ENCODE measurements around the gene CTXN1.
"Not testable (repeated sequence)": the region's sequence is repeated elsewhere in the genome, so short reads cannot be mapped to it uniquely, and the experiment has no call there.

Gene CTXN1

DNA sequence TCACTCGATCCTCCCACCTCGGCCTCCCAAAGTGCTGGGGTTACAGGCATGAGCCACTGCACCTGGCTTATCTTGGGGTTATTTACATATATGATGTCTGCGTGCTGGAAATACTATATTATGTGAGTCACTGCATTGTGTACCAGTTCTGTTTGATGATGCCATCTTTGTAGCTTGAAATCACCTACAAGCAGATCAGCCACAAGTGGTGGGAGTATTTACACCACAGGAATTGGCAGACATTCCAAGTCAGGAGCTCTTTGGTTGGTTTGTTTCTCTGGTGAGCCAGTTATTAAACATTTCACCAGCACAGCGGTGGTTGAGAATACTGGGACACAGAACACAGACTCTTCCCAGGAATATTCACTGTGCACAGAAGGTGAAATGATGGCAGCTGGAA is 22.0 kb upstream of the CTXN1 start:
- no peak for DNase-seq (ENCODE audit: extremely low read depth in 1 of 2, low read depth in 1 of 2)

DNA sequence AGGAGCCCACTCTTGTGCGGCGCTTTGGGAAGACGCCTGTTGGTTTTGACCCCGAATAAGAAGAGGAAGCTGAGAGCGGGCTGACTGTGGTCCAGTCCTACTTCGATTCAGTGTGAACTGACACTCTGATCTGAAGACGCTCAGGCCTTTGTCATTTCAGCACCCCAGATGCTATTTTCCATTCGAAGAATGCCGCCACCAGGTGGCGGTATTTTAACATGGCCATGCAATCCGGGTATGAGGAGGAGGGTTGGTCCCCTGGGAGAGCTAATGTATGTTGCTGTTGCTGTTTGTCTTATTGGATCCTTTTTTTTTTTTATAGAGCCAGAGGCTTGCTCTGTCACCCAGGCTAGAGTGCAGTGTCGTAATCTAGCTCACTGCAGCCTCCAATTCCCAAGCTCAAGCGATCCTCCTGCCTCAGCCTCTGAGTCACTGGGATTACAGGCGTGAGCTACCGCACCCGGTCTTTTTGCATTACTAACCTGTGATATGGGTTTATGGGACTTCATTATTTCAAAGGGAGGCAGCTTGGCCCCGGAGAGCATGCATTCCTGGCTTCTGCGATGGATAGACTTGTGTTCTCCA is 18.3 kb upstream of the CTXN1 start:
- peak; percentile 40 to 74 for DNase-seq (ENCODE audit: extremely low read depth in 1 of 2, low read depth in 1 of 2)

DNA sequence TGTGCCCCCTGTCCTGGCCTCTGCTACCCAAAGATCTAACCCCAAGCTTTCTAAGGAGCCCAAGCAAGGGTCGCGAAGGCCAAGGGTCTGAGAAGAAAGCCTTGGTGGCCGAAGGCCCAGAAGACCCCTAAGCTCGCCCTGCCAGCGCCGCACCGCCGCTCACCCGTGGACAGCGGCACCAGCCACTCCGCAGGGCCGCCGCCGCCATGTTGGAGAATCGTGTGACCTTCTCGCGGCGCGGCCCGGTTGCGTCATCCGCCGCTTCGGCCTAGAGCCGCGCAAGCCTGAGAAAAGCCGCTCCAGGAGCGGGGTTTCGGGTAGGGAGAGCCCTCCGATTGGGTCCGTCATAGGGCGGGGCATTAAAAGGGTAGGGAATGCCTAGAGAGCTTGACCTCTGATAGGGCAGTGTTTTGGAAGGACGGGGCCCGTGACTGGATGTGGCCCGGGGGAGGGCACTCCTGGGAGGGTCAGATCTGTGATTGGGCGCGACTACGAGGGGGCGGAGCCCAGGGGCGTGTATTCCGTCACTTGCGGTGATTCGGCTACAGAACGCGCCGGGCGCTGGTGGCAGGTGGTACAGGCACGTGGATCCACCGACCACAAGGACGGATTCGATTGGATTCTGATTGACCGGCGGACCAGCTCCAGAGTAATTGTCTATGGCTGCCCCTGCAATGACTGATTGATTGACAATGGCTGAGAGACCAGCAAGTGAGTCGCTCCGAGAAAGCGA is 17.7 kb upstream of the CTXN1 start, which contains the start of gene TIMM44:
Gene TIMM44 (minus strand): TSS at position 223 of the 733 bp plus-strand sequence. CDS start 15 bp downstream, at position 208.
- DNase-seq (ENCODE audit: extremely low read depth in 1 of 2, low read depth in 1 of 2), result peak; percentile 95

DNA sequence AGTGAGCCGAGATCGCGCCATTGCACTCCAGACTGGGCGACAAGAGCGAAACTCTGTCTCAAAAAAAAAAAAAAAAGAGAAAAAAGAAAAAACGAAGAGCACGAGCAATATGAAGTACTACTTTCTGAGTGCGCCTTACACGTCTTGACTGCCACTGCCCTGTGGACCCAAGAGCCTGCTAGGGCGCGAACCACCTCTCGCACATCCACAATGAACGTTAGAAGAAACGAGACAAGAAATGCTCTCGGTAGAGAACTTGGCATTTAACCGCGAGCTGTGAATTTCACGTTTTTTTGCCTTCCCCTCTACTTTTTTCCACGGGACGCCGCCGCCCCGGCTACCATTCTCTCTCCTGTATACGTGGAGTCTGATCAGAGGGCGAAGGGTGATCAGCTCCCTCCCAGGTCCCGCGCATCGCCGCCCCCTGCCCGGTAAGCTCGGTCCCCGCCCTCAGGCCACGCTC is 17.1 kb upstream of the CTXN1 start:
- no peak for DNase-seq (ENCODE audit: extremely low read depth in 1 of 2, low read depth in 1 of 2)

DNA sequence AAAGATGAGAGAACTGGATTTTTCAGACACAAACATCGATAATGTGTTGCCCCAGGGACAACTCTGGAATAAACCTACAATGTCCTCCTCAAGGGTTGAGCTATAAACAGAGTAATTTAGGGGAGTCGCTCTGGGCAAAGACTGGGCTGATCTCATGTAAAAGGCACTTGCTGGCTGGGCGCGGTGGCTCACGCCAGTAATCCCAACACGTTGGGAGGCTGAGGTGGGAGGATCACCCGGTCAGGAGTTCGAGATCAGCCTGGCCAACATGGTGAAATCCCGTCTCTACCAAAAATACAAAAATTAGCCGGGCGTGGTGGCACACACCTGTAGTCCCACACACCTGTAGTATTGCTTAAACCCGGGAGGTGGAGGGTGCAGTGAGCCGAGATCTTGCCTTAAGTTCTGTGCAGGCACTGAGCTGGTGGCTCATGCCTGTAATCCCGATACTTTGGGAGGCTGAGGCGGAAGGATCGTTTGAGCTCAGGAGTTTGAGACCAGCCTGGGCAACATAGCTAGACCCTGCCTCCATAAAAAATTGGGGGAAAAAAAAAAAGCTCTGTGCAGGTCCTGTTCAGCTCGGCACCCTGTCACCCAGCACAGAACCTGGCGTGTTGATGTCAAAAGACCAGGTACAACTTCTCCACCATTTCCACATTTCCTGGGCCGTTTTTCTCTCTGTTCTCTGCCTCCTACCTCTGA is 16.1 kb upstream of the CTXN1 start:
- DNase-seq (ENCODE audit: extremely low read depth in 1 of 2, low read depth in 1 of 2), result no peak

DNA sequence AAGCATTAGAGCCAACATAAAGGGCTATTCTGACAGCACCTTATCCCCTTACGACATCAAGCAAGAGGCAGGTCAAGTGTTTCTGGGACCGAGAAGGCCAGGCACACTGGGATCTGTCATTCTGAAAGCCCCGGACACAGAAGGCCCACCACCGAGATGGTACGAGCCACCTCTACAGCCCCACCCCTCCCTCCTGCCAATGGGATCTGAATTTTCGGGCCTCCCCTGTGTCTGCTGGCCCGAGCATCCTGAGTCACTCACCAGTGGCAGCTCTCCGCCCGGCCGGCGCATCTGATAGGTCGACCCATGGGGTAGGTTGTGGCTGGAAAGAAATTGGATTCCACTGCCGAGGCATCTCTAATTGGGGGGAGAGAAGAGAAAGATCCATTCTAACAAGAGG is 14.9 kb upstream of the CTXN1 start:
- no peak for DNase-seq (ENCODE audit: extremely low read depth in 1 of 2, low read depth in 1 of 2)

DNA sequence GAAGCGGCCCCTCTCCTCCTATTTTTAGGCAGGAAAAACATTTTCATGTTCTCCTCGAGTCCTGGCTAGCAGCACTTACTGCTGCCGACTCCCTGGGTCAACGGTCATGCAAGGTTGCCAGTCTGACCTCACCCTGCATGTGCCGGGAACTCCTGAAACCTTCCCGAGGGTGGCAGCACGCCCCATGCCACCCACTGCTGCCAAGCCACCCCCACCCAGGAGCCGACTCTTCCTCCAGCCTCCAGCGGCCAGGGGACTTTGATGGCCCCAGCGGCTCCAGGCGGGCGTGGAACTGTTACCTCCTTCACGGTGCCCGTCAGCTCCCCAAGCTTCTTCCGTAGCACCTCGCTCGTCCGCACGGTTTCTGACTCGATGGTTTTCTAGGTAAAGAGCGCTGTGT is 8.8 kb upstream of the CTXN1 start:
- DNase-seq (ENCODE audit: extremely low read depth in 1 of 2, low read depth in 1 of 2), result no peak

DNA sequence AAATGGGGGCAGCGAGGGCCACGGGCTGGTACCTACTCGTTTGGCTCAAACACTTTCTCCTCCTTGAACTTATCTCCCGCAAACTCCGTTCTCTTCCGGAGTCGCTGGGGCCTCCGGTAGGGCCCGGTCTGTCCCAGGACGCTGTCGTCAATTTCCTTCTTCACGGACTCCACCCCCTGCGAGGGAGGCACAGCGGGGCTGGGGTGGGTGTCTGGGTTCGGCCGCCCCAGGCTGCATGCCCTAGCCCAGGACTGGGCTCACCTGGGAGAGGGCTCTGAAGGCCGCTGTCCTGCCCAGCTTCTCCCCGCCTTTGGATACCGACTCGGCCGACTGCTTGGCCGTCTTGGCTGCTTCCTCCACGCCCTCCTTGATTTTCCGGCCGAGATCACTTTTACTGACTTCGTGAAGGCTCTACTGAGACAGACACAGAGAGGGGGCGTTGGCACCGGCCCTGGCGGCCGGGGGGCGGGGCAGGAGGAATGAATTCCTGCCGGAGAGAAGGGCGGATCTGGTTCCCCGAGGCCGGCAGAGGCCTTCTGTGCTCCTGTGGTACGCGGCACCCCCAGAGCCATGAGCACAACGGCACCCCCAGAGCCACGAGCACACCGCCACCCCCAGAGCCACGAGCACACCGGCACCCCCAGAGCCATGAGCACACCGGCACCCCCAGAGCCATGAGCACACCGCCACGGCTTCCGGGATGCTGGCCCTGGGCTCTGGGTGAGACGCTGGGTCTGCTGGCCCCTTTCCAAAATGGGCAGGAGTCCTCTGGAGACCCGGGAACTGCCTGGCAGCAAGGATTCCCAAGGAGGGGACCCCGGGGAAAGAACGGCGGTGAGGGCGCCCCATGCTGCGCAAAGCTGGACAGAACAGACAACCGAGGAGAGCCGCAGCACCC is 8.1 kb upstream of the CTXN1 start:
- DNase-seq (ENCODE audit: extremely low read depth in 1 of 2, low read depth in 1 of 2), result no peak

DNA sequence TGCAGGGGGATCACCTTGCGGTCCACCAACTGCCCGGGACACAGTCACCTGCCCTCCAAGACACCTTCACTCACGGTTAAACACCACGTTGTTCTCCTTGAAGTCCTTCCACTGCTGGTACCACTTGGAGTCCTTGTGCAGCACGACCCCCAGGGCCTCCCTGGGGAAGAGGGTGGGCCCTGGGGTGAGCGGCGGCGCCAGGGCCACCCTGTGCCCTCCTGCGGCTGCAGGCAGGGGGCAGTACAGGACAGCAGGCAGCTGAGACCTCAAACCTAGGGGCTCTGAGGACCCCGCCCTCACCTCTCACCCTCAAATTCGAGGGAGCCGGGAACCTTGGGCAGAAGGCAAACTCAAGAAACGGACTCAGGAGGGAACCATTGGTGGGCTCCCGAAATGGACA is 7.5 kb upstream of the CTXN1 start:
- no peak for DNase-seq (ENCODE audit: extremely low read depth in 1 of 2, low read depth in 1 of 2)

DNA sequence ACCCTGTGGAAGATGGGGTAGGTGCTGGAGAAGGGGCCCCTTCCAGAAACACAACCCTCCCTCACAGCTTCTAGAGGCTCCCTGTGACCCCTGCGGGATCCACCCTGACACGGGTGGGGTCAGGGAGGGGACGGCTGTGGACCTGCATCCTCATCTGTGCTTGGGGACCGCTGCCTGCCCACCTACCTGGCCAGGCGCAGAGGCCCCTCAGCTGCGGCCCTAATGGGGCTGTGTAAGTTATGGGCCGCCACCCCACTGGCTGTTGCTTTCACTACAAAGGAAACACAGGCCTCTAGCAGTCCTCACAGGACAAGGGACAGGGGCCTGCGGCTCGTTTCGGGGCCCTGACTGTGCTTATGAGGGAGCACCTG is 7.0 kb upstream of the CTXN1 start:
- no peak for DNase-seq (ENCODE audit: extremely low read depth in 1 of 2, low read depth in 1 of 2)

DNA sequence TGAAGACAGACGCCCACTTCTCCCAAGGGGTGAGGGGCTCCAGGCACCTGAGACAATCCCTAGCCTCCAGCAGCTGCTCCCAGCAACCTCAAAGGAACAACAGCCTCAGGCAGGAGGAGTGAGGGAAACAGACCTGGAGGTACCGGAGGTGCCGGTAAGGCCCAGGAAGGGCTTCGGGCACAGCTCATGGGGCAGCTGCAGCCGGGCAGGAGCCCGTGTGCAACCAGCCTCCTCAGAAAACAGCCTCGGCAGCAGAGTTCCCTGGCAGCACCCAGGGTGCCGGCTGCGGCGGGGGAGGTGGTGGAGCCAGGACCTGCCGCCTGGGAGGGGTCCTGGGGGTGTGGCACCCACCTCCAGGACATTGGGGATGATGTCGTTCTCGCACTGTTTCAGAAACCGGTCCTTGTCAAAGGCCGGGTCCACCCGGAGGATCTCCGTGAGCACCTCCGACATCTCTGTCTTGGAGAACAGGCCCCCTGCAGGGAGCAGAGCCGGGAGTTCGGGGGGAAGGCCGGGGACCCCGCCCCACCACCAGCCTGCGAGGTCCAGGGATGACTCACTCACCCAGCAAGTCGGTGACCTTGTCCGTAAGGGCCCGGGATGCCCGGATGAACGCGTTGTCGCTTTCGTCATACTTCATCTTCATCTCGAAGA is 6.5 kb upstream of the CTXN1 start:
- no peak for DNase-seq (ENCODE audit: extremely low read depth in 1 of 2, low read depth in 1 of 2)

DNA sequence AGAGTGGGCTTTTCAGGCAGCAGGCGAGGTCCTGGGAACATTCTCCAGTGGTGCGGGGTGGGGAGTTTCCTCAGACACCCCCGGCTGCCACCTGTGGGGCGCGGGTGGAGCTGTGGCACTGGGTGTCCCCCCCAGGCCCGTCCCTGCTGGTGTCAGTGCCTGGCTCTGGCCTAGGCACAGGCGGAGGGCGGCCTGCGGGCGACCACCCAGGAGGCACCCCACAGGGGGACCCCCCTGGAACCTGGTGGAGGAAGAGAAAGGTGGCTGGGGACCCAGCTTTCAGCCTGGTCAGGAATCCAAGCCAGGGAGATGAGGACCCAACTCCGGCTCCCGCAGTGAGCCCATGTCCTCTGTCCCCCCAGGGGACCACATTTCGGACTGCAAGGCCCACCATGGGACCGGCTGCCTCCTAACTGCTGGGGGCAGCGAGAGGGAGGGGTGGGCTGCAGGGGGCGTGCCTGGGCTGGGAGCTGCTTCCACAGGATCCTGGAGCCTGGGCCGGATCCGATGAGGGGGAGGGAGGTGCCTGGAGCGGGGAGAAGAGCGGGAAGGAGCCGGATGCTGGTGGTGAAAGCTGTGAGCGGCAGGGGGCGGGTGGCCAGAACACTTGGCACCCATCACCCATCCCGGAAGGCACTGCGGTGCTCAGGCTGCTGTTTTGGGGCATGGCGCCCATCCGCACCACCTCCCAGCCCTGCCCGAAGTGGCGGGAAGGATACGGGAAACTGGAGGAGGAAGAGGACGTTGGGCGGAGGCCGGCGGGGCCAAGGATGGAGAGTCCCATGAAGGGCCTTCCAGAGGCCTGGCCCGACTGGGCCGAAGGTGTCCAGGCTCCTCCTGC is 5.5 kb upstream of the CTXN1 start:
- DNase-seq (ENCODE audit: extremely low read depth in 1 of 2, low read depth in 1 of 2), result no peak

DNA sequence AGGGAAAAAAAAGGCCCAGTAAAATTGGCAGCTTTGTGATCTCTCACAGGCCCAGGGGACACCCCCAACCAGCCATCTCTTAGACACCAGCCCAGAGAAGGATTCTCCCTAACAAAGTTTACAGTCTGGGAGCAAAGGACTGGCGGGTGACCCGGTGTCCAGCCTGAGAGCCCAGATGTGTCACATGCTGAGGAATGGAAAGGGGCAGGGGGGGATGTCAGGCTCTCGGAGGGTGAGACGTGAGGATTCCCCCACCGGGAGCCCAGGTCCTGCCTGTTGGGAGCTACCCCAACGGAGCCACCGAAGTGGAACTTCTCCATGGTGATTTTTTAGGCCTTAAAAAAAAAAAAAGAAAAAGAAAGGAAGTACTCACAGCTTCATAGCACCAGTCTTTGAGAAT is 4.8 kb upstream of the CTXN1 start:
- DNase-seq (ENCODE audit: extremely low read depth in 1 of 2, low read depth in 1 of 2), result no peak

DNA sequence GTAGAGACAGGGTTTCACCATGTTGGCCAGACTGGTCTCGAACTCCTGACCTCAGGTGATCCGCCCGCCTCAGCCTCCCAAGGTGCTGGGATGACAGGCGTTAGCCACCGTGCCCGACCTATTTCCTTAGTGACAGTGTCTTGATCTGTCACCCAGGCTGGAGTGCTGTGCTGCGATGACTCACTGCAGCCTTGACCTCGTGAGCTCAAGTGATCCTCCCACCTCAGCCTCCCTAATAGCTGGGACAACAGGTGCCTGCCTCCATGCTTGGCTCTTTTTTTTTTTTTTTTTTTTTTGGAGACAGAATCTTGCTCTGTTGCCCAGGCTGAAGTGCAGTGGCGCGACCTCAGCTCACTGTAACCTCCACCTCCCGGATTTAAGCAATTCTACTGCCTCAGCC is 4.1 kb upstream of the CTXN1 start:
- DNase-seq (ENCODE audit: extremely low read depth in 1 of 2, low read depth in 1 of 2), result not testable (repeated sequence)

DNA sequence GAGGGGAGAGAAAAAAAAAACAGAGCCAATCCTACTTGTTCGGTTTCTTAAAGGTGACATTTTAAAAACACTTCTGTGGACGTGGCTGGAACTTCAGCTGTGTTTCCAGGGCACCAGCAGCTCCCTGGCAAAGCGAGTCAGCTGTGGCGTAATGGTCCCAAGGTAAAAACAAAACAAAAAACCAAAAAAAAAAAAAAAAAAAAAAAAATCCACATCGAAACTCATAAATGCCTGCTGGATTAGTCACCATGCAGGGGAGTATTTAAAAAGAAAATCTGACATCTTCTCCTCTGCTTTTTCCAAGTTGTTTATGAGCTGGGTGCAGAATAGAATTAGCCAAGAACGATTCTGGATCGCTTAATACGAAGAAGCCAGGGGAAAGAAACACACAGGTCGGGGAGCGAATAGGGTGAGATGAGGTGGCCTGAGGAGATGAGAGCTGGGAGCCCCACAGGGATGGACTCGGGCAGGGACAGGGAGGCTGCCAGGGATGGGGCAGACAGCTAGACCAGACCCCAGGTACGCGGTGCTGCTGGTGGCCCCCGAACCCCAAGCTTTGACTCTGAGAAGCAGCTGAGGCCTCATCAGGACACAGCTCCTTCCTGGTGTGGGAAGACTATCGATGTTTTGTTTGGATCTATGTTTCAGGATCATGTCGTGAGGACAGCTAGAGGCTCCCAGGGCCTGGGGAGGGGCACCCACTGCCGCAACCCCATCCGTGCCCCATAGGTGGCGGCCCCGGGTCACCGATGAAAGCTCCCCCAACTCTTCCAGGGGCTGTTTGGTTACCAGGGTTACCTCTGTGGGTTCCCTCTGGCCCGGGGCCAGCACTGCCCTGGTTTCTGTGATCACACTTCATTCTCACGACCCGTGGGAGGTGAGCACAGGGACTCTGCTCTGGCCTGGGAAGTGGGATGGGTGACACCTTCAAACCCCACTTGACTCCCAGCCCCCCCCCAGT is 3.1 kb upstream of the CTXN1 start:
- DNase-seq (ENCODE audit: extremely low read depth in 1 of 2, low read depth in 1 of 2), result peak; percentile 53 to 58

DNA sequence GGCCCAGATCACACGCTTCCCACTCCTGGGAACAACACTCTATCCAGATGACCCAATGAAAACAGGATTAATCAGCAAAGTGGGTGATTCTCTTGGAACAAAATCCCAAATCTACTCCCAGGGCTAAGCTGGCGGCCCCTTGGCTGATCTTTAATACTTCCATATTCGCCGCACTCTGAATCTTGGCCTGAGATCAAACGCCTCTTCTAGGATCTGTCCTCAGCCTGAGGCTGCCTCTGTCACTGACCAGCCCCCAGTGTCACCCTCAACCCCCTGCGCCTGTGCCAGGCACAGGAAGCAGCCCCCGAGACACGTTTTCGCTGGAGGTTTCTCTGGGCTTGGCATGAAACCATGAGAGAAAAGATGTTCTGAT is 2.4 kb upstream of the CTXN1 start:
- DNase-seq (ENCODE audit: extremely low read depth in 1 of 2, low read depth in 1 of 2), result no peak

DNA sequence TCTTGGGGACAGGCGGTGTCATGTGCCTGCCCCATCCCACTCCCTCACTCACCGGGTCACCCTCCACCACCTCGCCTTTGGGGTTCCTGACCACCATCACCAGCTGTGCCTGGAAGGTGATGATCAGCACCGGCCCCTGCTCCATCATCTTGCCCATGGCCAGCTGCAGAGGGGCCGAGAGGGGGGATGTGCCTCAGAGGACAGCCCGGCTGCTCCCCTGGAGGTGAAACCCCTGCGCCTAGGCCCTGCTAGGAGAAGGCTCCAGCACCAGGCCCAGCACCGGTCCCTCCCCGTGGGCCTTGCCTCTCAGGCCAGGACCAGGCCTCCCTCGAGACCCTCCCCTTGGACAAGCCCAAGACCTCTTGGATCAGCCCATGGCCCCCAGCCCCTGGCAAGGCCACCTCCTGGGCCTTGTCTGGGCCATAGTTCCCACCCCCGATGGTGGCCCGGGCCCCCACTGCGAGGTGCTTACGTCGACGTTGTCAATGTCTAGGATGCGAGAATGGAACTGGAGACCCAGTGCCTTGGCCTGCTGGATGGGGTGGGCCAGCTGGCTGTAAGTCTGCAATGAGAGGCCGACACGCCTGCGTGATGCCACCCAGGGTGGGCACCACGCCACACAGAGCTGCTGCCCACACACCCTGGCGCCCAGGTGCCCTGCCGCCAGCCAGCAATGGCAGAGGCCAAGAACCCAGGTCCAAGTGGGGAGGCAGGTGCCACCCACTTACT is 1.8 kb upstream of the CTXN1 start:
- DNase-seq (ENCODE audit: extremely low read depth in 1 of 2, low read depth in 1 of 2), result no peak
